Gastrocnemius medialis (tissue), 4 donors: ENCODE data around the gene LGALS12. TPM values are rescaled to one million over a fixed set of nuclear protein-coding genes. Genes with fewer than 3 reads are reported as not detected.
"Not testable (repeated sequence)": the region's sequence is repeated elsewhere in the genome, so short reads cannot be mapped to it uniquely, and the experiment has no call there.

ENCODE experiments used
- ATAC-seq, 2 donors: fragments of 150-250 bp; one replicate each; pipeline ENCODE4 v1.9.1; 2016
- DNase-seq, 2 donors: peaks; one replicate each; pipeline ENCODE4 v3.0.0-alpha.2; 2019
- H3K27ac ChIP-seq, 4 donors: fragments of 200-600 bp; sonication (generic); 1 replicate in 1 of 4; 2 replicates in 3 of 4; pipeline ENCODE4 v1.5.1; 2016 to 2018; ENCODE audit warnings: mild to moderate bottlenecking in 2 of 4, moderate library complexity in 1 of 4
- H3K27me3 ChIP-seq, 3 donors: fragments of 200-600 bp; sonication (generic) in 2 of 3; 1 replicate in 1 of 3; 2 replicates in 2 of 3; pipeline versions ENCODE4 v1.5.1 to v1.6.0; 2016 to 2019; ENCODE audit warnings: mild to moderate bottlenecking in 1 of 3, moderate library complexity in 1 of 3
- H3K36me3 ChIP-seq, 2 donors: fragments of 200-600 bp; sonication (generic) in 1 of 2; one replicate each; pipeline ENCODE4 v1.5.1; 2017 to 2018
- H3K4me1 ChIP-seq, 2 donors: fragments of 200-600 bp; sonication (generic) in 1 of 2; one replicate each; pipeline ENCODE4 v1.5.1; 2016 to 2017; ENCODE audit warnings: mild to moderate bottlenecking in 2 of 2
- H3K4me3 ChIP-seq, 4 donors: fragments of 200-600 bp; sonication (generic) in 3 of 4; 1 replicate in 1 of 4; 2 replicates in 3 of 4; pipeline ENCODE4 v1.5.1; 2016 to 2019; ENCODE audit warnings: mild to moderate bottlenecking in 2 of 4
- H3K9me3 ChIP-seq, 3 donors: fragments of 200-600 bp; sonication (generic) in 2 of 3; 1 replicate in 1 of 3; 2 replicates in 2 of 3; pipeline ENCODE4 v1.5.1; 2016 to 2019
- POLR2A ChIP-seq, 2 donors: fragments of 450-650 bp; IDR thresholded peaks; one replicate each; pipeline ENCODE4 v1.6.1; 2017; ENCODE audit warnings: antibody characterized with exemption in 2 of 2, mild to moderate bottlenecking in 2 of 2, moderate library complexity in 2 of 2
- in situ Hi-C, 4 donors: fragments of 200-750 bp; cut with MboI; loops; one replicate each; pipeline versions ENCODE4 v1.15.0 to v1.8.0; 2017; ENCODE audit warnings: low sequenced_read_pairs in 4 of 4
- intact Hi-C: fragments of 100-400 bp; cut with DNase I; formaldehyde crosslinking; loops from one replicate; pipeline ENCODE4 v1.15.1; 2023; ENCODE audit warnings: low total_unique reads
- total RNA-seq, 4 donors: library from RNA; depleted of rRNA; stranded (reverse); fragments of >200 nt; gene quantifications; one replicate each; pipeline versions ENCODE4 v1.1.0 to v1.2.3, GENCODE V29; 2016
- TF ChIP-seq, protein P1 (sequence below), 5 experiments: fragments of 450-650 bp in 3 of 5; fragments of 200-600 bp in 2 of 5; sonication (generic) in 2 of 5; IDR thresholded peaks in 4 of 5; conservative IDR thresholded peaks in 1 of 5; 1 replicate in 4 of 5; 2 replicates in 1 of 5; pipeline ENCODE4 v1.5.1; 2016 to 2019; ENCODE audit warnings: antibody characterized with exemption in 5 of 5, mild to moderate bottlenecking in 3 of 5, moderate library complexity in 3 of 5

LGALS12 gene
- total RNA-seq, 4 donors from 2014 or later, result 0.24 to 0.80 TPM; not detected in 2

DNA sequence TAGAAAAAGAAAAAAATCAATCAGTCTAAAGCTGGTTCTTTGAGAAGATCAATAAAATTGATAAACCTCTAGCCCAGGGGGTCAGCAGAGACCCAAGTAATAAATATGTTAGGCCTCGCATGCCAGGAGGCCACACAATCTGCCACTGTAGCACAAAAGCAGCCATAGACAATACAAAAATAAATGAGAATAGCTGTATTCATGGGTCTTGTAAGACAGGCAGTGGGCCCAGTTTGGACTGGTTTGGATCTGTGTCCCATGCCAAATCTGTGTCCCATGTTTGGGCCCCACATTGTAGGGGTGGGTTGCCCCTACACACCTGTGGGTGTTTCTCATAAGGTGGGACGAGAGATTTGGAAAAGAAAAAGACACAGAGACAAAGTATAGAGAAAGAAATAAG is 24.1 kb downstream of the LGALS12 start:
- no peak for DNase-seq
- Histone ChIP-seq H3K36me3 (no peaks in the 10 kb centered on the region), H3K27ac (no peak overlapping the region), H3K4me1 (no peaks in the 10 kb centered on the region), H3K4me3 (no peak overlapping the region), H3K9me3 (no peaks in the 10 kb centered on the region), H3K27me3 (no peaks in the 10 kb centered on the region)
- TF ChIP-seq, protein P1, sequence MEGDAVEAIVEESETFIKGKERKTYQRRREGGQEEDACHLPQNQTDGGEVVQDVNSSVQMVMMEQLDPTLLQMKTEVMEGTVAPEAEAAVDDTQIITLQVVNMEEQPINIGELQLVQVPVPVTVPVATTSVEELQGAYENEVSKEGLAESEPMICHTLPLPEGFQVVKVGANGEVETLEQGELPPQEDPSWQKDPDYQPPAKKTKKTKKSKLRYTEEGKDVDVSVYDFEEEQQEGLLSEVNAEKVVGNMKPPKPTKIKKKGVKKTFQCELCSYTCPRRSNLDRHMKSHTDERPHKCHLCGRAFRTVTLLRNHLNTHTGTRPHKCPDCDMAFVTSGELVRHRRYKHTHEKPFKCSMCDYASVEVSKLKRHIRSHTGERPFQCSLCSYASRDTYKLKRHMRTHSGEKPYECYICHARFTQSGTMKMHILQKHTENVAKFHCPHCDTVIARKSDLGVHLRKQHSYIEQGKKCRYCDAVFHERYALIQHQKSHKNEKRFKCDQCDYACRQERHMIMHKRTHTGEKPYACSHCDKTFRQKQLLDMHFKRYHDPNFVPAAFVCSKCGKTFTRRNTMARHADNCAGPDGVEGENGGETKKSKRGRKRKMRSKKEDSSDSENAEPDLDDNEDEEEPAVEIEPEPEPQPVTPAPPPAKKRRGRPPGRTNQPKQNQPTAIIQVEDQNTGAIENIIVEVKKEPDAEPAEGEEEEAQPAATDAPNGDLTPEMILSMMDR (IDR thresholded peaks at IDR 0.05 in 4 of 5, conservative IDR thresholded peaks at IDR 0.05 in 1 of 5), result no peak
- no peak for TF ChIP-seq POLR2A (IDR thresholded peaks at IDR 0.05)
- intact Hi-C loops (loop anchor here (1.0 kb wide), 1 partner anchor 17 kb away; no protein-coding TSS in a partner anchor), in situ Hi-C loops (no loop called here)
- ATAC-seq, result no peak

DNA sequence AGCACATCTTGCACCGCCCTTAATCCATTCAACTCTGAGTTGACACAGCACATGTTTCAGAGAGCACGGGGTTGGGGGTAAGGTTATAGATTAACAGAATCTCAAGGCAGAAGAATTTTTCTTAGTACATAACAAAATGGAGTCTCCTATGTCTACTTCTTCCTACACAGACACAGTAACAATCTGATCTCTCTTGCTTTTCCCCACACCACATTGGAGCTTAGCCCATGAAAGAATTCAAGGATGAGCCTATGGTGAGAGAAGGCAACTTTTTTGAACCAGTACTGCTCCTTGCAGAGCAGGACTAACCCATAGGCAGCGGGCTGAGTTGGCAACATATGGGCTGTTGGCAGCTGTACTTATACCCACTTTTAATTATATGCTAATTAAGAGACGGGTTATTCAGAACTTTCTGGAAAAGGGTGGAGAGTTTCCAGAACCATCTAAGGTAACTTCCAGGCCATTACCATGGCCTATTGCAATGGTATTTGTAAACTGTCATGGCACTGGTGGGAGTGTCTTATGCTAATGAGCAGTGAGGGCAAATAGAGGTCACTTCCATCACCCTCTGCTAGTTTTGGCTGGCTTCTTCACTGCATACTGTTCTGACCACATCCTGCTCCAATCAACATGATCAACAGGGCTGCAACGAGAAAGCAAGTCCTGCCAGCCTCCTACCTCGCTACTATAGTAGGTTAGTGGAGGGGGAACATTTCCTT is 25.3 kb downstream of the LGALS12 start:
- H3K9me3 ChIP-seq, H3K4me3 ChIP-seq, DNase-seq, H3K27ac ChIP-seq, intact Hi-C loops, H3K4me1 ChIP-seq, H3K27me3 ChIP-seq, in situ Hi-C loops, H3K36me3 ChIP-seq: not testable (repeated sequence)
- peak in 1 of 2 donors; percentile 39 for ATAC-seq

- Histone ChIP-seq H3K9me3 (no peaks in the 10 kb centered on the region), H3K4me1 (peaks cover 9 to 12% of the 10 kb centered on the region in 2 donors), H3K27ac (no peak overlapping the region), H3K27me3 (no peaks in the 10 kb centered on the region), H3K4me3 (no peak overlapping the region), H3K36me3 (no peaks in the 10 kb centered on the region)
- TF ChIP-seq, protein P1 (IDR thresholded peaks at IDR 0.05 in 4 of 5, conservative IDR thresholded peaks at IDR 0.05 in 1 of 5), result no peak
- ATAC-seq, result no peak
- in situ Hi-C loops, result no loop called here
- intact Hi-C loops, result no loop called here
- no peak for DNase-seq
These were observed 26.2 kb downstream of the LGALS12 start for GRCh38 chr11:63532117-63532516.

GRCh38 chr11:63532799-63533475 is 27.1 kb downstream of the LGALS12 start:
- ATAC-seq (no peak), DNase-seq (no peak)
- TF ChIP-seq, protein P1 (IDR thresholded peaks at IDR 0.05 in 4 of 5, conservative IDR thresholded peaks at IDR 0.05 in 1 of 5), result no peak
- no peak for TF ChIP-seq POLR2A (IDR thresholded peaks at IDR 0.05)
- intact Hi-C loops (no loop called here), in situ Hi-C loops (no loop called here)
- H3K36me3 ChIP-seq, result no peaks in the 10 kb centered on the region
- peaks cover 18 to 19% of the 10 kb centered on the region in 2 donors for H3K4me1 ChIP-seq
- H3K9me3 ChIP-seq, result no peaks in the 10 kb centered on the region
- no peaks in the 10 kb centered on the region for H3K27me3 ChIP-seq
- H3K4me3 ChIP-seq, result no peak overlapping the region
- no peak overlapping the region for H3K27ac ChIP-seq

GRCh38 chr11:63534076-63534475 is 28.2 kb downstream of the LGALS12 start:
- Histone ChIP-seq H3K9me3 (no peaks in the 10 kb centered on the region), H3K4me1 (peaks cover 21 to 26% of the 10 kb centered on the region in 2 donors), H3K36me3 (no peaks in the 10 kb centered on the region), H3K27ac (no peak overlapping the region), H3K4me3 (no peak overlapping the region), H3K27me3 (no peaks in the 10 kb centered on the region)
- in situ Hi-C loops (no loop called here), intact Hi-C loops (no loop called here)
- no peak for ATAC-seq
- no peak for TF ChIP-seq POLR2A (IDR thresholded peaks at IDR 0.05)
- TF ChIP-seq, protein P1 (IDR thresholded peaks at IDR 0.05 in 4 of 5, conservative IDR thresholded peaks at IDR 0.05 in 1 of 5), result no peak
- no peak for DNase-seq
